Endometrial microvascular endothelial cells (primary cell): ENCODE results near the gene METTL6. TPM values are rescaled to one million over a fixed set of nuclear protein-coding genes. Genes with fewer than 3 reads are reported as not detected.
"Not testable (repeated sequence)": the region's sequence is repeated elsewhere in the genome, so short reads cannot be mapped to it uniquely, and the experiment has no call there.

ENCODE experiments used
- in situ Hi-C: cut with HindIII; loops from 2 replicates; pipeline ENCODE4 v1.10.0; 2017; ENCODE audit warnings: low sequenced_read_pairs, low pct_unique_long_range_greater_than_20kb; ENCODE audit errors: inconsistent ontology term
- total RNA-seq: library from RNA; depleted of rRNA; stranded (reverse); fragments of >200 nt; gene quantifications from one replicate; pipeline ENCODE4 v1.2.3, GENCODE V29; 2015; ENCODE audit errors: inconsistent ontology term

Gene METTL6
- total RNA-seq, 1 donor from 2014 or later: 17.7 TPM

GRCh38 chr3:15410966-15411365, 16.4 kb downstream of the METTL6 start:
- in situ Hi-C loops: not testable (repeated sequence)

- in situ Hi-C loops: no loop called here
Measured at GRCh38 chr3:15409774-15410173, 17.6 kb downstream of the METTL6 start.

GRCh38 chr3:15409239-15409638, 18.1 kb downstream of the METTL6 start:
- in situ Hi-C loops: no loop called here

- in situ Hi-C loops: no loop called here
Measured at GRCh38 chr3:15405448-15406050, 21.8 kb downstream of the METTL6 start.

GRCh38 chr3:15404767-15405166, 22.6 kb downstream of the METTL6 start:
- in situ Hi-C loops: no loop called here

- in situ Hi-C loops: no loop called here
Measured at GRCh38 chr3:15403965-15404364, 23.4 kb downstream of the METTL6 start.

- in situ Hi-C loops: no loop called here
Measured at GRCh38 chr3:15403495-15403894, 23.8 kb downstream of the METTL6 start.

- in situ Hi-C loops: no loop called here
Measured at GRCh38 chr3:15401936-15402335, 25.4 kb downstream of the METTL6 start.

GRCh38 chr3:15399970-15400369, 27.4 kb downstream of the METTL6 start:
- in situ Hi-C loops: no loop called here

GRCh38 chr3:15398731-15399133, 28.6 kb downstream of the METTL6 start:
- in situ Hi-C loops: not testable (repeated sequence)

GRCh38 chr3:15393252-15393651, 34.1 kb downstream of the METTL6 start:
- in situ Hi-C loops: not testable (repeated sequence)

- in situ Hi-C loops: no loop called here
Measured at GRCh38 chr3:15391007-15391406, 36.3 kb downstream of the METTL6 start.

GRCh38 chr3:15390460-15390859, 36.9 kb downstream of the METTL6 start:
- in situ Hi-C loops: no loop called here

- in situ Hi-C loops: not testable (repeated sequence)
Measured at GRCh38 chr3:15388335-15388734, 39.0 kb downstream of the METTL6 start.

GRCh38 chr3:15387735-15388134, 39.6 kb downstream of the METTL6 start:
- in situ Hi-C loops: no loop called here

GRCh38 chr3:15387171-15387581, 40.2 kb downstream of the METTL6 start:
- in situ Hi-C loops: no loop called here

GRCh38 chr3:15386654-15386955, 40.7 kb downstream of the METTL6 start:
- in situ Hi-C loops: not testable (repeated sequence)

GRCh38 chr3:15385901-15386653, 41.3 kb downstream of the METTL6 start:
- in situ Hi-C loops: no loop called here

- in situ Hi-C loops: not testable (repeated sequence)
Measured at GRCh38 chr3:15385238-15385695, 42.1 kb downstream of the METTL6 start.

GRCh38 chr3:15384510-15385237, 42.7 kb downstream of the METTL6 start:
- in situ Hi-C loops: no loop called here
